Trophoblast cell (in vitro differentiated cells and primary cell): ENCODE measurements around the gene TMEM128.

Source experiments
- DNase-seq, 2 donors: peaks; one replicate each; pipeline ENCODE4 v3.0.0-alpha.2; 2016
- H2AFZ ChIP-seq: 2 replicates; pipeline ENCODE4 v1.6.1; 2013; ENCODE audit warnings: low read length, moderate library complexity, mild to moderate bottlenecking; ENCODE audit not compliant: insufficient read depth, poor library complexity
- H2AK5ac ChIP-seq: 2 replicates; pipeline ENCODE4 v1.6.1; 2013; ENCODE audit warnings: mild to moderate bottlenecking, low read length
- H2BK120ac ChIP-seq: 2 replicates; pipeline ENCODE4 v1.6.1; 2013; ENCODE audit warnings: low read length, mild to moderate bottlenecking, moderate library complexity; ENCODE audit not compliant: insufficient read depth, poor library complexity
- H2BK12ac ChIP-seq: 2 replicates; pipeline ENCODE4 v1.6.1; 2013; ENCODE audit warnings: mild to moderate bottlenecking, low read length, moderate library complexity
- H2BK5ac ChIP-seq: 2 replicates; pipeline ENCODE4 v1.6.1; 2013; ENCODE audit warnings: low read length, low read depth, moderate library complexity, mild to moderate bottlenecking; ENCODE audit not compliant: poor library complexity
- H3K14ac ChIP-seq: 2 replicates; pipeline ENCODE4 v1.6.1; 2013; ENCODE audit warnings: mild to moderate bottlenecking, low read length
- H3K18ac ChIP-seq: 2 replicates; pipeline ENCODE4 v1.6.1; 2013; ENCODE audit warnings: mild to moderate bottlenecking, low read length
- H3K23ac ChIP-seq: 2 replicates; pipeline ENCODE4 v1.6.1; 2013; ENCODE audit warnings: low read length
- H3K27ac ChIP-seq: 2 replicates; pipeline ENCODE4 v1.5.1; 2013; ENCODE audit warnings: low read depth, mild to moderate bottlenecking, inconsistent platforms, low read length, moderate library complexity
- H3K27me3 ChIP-seq: 2 replicates; pipeline ENCODE4 v1.6.1; 2013; ENCODE audit warnings: inconsistent platforms, mild to moderate bottlenecking, low read length, moderate library complexity; ENCODE audit not compliant: insufficient read depth
- H3K36me3 ChIP-seq, 2 experiments: 1 replicate in 1 of 2; 2 replicates in 1 of 2; pipeline ENCODE4 v1.6.1; 2013; ENCODE audit warnings: low read length in 2 of 2, mild to moderate bottlenecking in 2 of 2, moderate library complexity in 1 of 2; ENCODE audit not compliant: insufficient read depth in 2 of 2, control insufficient read depth in 1 of 2
- H3K4ac ChIP-seq: 2 replicates; pipeline ENCODE4 v1.6.1; 2013; ENCODE audit warnings: low read depth, mild to moderate bottlenecking, low read length, moderate library complexity
- H3K4me1 ChIP-seq, 2 experiments: 1 replicate in 1 of 2; 2 replicates in 1 of 2; pipeline ENCODE4 v1.6.1; 2013; ENCODE audit warnings: low read length in 2 of 2, mild to moderate bottlenecking in 2 of 2, moderate library complexity in 1 of 2; ENCODE audit not compliant: insufficient read depth in 2 of 2, control insufficient read depth in 1 of 2
- H3K4me2 ChIP-seq: 2 replicates; pipeline ENCODE4 v1.6.1; 2013; ENCODE audit warnings: inconsistent platforms, mild to moderate bottlenecking, low read length, moderate library complexity
- H3K4me3 ChIP-seq: 2 replicates; pipeline ENCODE4 v1.5.1; 2013; ENCODE audit warnings: mild to moderate bottlenecking, low read depth, low read length, inconsistent platforms
- H3K79me1 ChIP-seq: one replicate; pipeline ENCODE4 v1.6.1; 2013; ENCODE audit warnings: low read length
- H3K79me2 ChIP-seq: 2 replicates; pipeline ENCODE4 v1.6.1; 2013; ENCODE audit warnings: low read length, mild to moderate bottlenecking; ENCODE audit not compliant: control insufficient read depth, insufficient read depth, poor library complexity
- H3K9ac ChIP-seq: 2 replicates; pipeline ENCODE4 v1.6.1; 2013; ENCODE audit warnings: mild to moderate bottlenecking, low read length
- H3K9me3 ChIP-seq: 2 replicates; pipeline ENCODE4 v1.6.1; 2013; ENCODE audit warnings: low read depth, mild to moderate bottlenecking, control low read depth, inconsistent platforms, low read length; ENCODE audit not compliant: insufficient read depth
- H4K12ac ChIP-seq: 2 replicates; pipeline ENCODE4 v1.6.1; 2013; ENCODE audit warnings: low read depth, mild to moderate bottlenecking, low read length, moderate library complexity
- H4K8ac ChIP-seq: 2 replicates; pipeline ENCODE4 v1.6.1; 2013; ENCODE audit warnings: low read depth, mild to moderate bottlenecking, low read length, moderate library complexity
- H4K91ac ChIP-seq: one replicate; pipeline ENCODE4 v1.6.1; 2013; ENCODE audit warnings: low read depth, mild to moderate bottlenecking, low read length, moderate library complexity
- WGBS: extraction: QIAGEN DNeasy Blood & Tissue Kit; methylation state at CpG from one replicate; pipeline ENCODE4 v1.1.7; 2013; ENCODE audit warnings: missing lambda C conversion rate; ENCODE audit not compliant: insufficient read length, insufficient coverage; ENCODE audit errors: extremely low coverage; 5-methylcytosine and 5-hydroxymethylcytosine counted together

The TMEM128 gene

DNA sequence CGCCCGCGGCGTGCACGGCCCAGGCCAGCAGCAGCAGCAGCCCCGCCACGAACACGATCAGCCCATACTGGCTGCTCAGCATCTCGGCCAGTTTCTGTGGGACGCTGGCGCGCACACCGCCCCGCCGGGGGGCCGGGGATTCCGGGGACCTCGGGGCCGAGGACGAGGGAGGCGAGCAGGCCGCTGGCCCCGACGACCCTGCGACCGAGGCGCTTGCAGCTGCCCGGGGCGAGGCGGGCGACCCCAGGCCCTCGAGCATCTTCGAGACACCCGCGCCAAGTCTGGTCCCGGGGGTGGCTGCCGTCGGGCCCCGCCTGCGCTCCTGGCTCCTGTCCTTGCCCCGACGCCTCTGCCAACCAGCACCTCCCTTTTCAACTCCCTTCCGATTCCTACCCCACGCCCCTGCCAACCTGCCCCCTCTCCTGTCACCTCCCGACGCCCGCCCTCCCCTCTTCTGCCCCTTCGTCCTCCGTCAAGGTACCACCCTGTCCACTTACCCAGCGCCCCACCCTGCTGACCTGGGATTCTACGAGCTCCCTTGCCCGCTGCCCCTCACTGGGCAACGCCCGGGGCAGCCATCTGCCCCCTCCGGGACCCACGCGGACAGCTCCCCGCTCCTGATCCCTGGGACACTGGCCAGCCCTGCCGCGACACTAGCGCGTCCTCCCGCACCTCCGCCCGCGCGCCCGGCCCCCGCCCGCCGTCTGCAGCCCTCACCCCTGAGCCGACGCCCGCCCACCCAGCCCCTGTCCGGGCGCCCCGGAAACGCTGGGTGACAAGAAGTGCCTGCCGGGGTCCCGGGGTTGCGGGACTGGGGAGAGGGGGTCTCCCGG, 21.2 kb downstream of the TMEM128 start, which contains the start of gene OTOP1:
TSS of gene OTOP1 (minus strand) at position 324 of the 833 bp plus-strand sequence. CDS start at position 259, 65 bp downstream.
- Histone ChIP-seq H2AK5ac (no peak within 1 kb of the TSS), H3K4ac (no peak within 1 kb of the TSS), H2AFZ (no peak within 1 kb of the TSS), H3K23ac (no peak within 1 kb of the TSS), H2BK12ac (no peak within 1 kb of the TSS), H3K79me1 (no peaks in the 10 kb centered on the region), H3K14ac (no peak within 1 kb of the TSS), H3K27me3 (peaks cover 34% of the 10 kb centered on the region), H3K27ac (no peak within 1 kb of the TSS), H3K79me2 (no peaks in the 10 kb centered on the region), H3K18ac (no peak within 1 kb of the TSS), H3K36me3 (no peaks in the 10 kb centered on the region), H3K4me3 (no peak within 1 kb of the TSS), H4K12ac (no peak within 1 kb of the TSS), H3K9ac (no peak within 1 kb of the TSS), H3K9me3 (peaks cover 14% of the 10 kb centered on the region), H3K4me1 (no peaks in the 10 kb centered on the region), H2BK120ac (no peak within 1 kb of the TSS), H4K91ac (no peak within 1 kb of the TSS), H2BK5ac (no peak within 1 kb of the TSS), H3K4me2 (no peak within 1 kb of the TSS), H4K8ac (no peak within 1 kb of the TSS)
- WGBS: no CpG with 5 or more reads among the region's 82 CpGs
- no peak for DNase-seq

GRCh38 chr4:4225915-4226605, 22.0 kb downstream of the TMEM128 start:
- Histone ChIP-seq H3K23ac (no peak overlapping the region), H3K27ac (no peak overlapping the region), H3K36me3 (no peaks in the 10 kb centered on the region), H4K8ac (no peak overlapping the region), H3K4me2 (no peak overlapping the region), H3K4me1 (no peaks in the 10 kb centered on the region), H3K27me3 (peaks cover 34% of the 10 kb centered on the region), H4K91ac (no peak overlapping the region), H3K79me2 (no peaks in the 10 kb centered on the region), H3K14ac (no peak overlapping the region), H2BK120ac (no peak overlapping the region), H2BK12ac (no peak overlapping the region), H4K12ac (no peak overlapping the region), H3K18ac (no peak overlapping the region), H3K9me3 (peaks cover 14% of the 10 kb centered on the region), H2AFZ (no peak overlapping the region), H2AK5ac (no peak overlapping the region), H3K9ac (no peak overlapping the region), H2BK5ac (no peak overlapping the region), H3K4ac (no peak overlapping the region), H3K4me3 (no peak overlapping the region), H3K79me1 (no peaks in the 10 kb centered on the region)
- no peak for DNase-seq
- WGBS: no CpG with 5 or more reads among the region's 41 CpGs

DNA sequence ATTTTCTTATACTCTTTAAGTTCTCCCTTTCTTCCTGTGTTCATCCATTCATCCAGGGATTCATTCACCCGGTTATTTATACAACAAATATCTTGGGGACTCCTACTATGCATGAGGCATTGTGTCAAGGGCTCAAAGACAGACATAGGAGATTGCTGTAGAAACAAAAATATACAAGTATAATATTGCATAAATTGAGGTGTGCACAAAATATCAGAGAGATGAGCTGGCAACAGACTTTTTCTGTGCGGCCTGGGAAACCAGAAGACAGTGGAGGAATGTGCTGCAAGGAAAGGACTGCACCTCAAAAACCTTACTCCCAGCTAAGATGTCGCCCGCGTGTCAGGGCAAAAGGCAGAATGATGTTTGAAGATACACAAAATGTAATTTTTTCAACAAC, 30.9 kb downstream of the TMEM128 start:
- no peak overlapping the region for H4K12ac ChIP-seq
- H2AFZ ChIP-seq: no peak overlapping the region
- no peak overlapping the region for H2BK12ac ChIP-seq
- no peak overlapping the region for H3K18ac ChIP-seq
- H3K27me3 ChIP-seq: no peaks in the 10 kb centered on the region
- H3K23ac ChIP-seq: no peak overlapping the region
- no peak for DNase-seq
- H2BK5ac ChIP-seq: no peak overlapping the region
- H3K9me3 ChIP-seq: no peaks in the 10 kb centered on the region
- H3K36me3 ChIP-seq: no peaks in the 10 kb centered on the region
- H3K27ac ChIP-seq: no peak overlapping the region
- H2AK5ac ChIP-seq: no peak overlapping the region
- no peak overlapping the region for H4K91ac ChIP-seq
- H3K9ac ChIP-seq: no peak overlapping the region
- H3K4me3 ChIP-seq: no peak overlapping the region
- no peak overlapping the region for H4K8ac ChIP-seq
- no peaks in the 10 kb centered on the region for H3K79me2 ChIP-seq
- WGBS: no CpG with 5 or more reads among the region's 5 CpGs
- no peaks in the 10 kb centered on the region for H3K4me1 ChIP-seq
- no peak overlapping the region for H3K4me2 ChIP-seq
- H3K79me1 ChIP-seq: no peaks in the 10 kb centered on the region
- H2BK120ac ChIP-seq: no peak overlapping the region
- no peak overlapping the region for H3K14ac ChIP-seq
- no peak overlapping the region for H3K4ac ChIP-seq

- Histone ChIP-seq H2BK120ac (no peak overlapping the region), H3K9me3 (no peaks in the 10 kb centered on the region), H4K8ac (no peak overlapping the region), H3K4ac (no peak overlapping the region), H2BK5ac (no peak overlapping the region), H4K91ac (no peak overlapping the region), H3K27ac (no peak overlapping the region), H3K4me2 (no peak overlapping the region), H3K36me3 (no peaks in the 10 kb centered on the region), H3K18ac (no peak overlapping the region), H3K79me1 (no peaks in the 10 kb centered on the region), H3K4me1 (no peaks in the 10 kb centered on the region), H3K4me3 (no peak overlapping the region), H2AK5ac (no peak overlapping the region), H3K79me2 (no peaks in the 10 kb centered on the region), H2BK12ac (no peak overlapping the region), H2AFZ (no peak overlapping the region), H3K9ac (no peak overlapping the region), H4K12ac (no peak overlapping the region), H3K14ac (no peak overlapping the region), H3K27me3 (no peaks in the 10 kb centered on the region), H3K23ac (no peak overlapping the region)
- no peak for DNase-seq
- WGBS: no CpG with 5 or more reads among the region's 7 CpGs
Observed at GRCh38 chr4:4216648-4217047, 31.4 kb downstream of the TMEM128 start.
